MM.1S (cell line): ENCODE results near the gene NUP62.

Experiments
- DNase-seq: peaks from one replicate; pipeline ENCODE4 v3.0.0-alpha.2; 2015
- H2AFZ ChIP-seq: fragments of 300-600 bp; sonication (generic); 2 replicates; pipeline ENCODE4 v1.6.0; 2016; ENCODE audit warnings: antibody characterized with exemption, low read length
- H3F3A ChIP-seq: fragments of 300-600 bp; sonication (generic); 2 replicates; pipeline ENCODE4 v1.6.1; 2016; ENCODE audit warnings: mild to moderate bottlenecking, antibody characterized with exemption, low read length, moderate library complexity, mixed read lengths; ENCODE audit not compliant: insufficient read depth
- H3K27ac ChIP-seq: fragments of 300-600 bp; sonication (generic); 2 replicates; pipeline ENCODE4 v1.5.1; 2016; ENCODE audit warnings: mild to moderate bottlenecking, low read length
- H3K27me3 ChIP-seq: fragments of 300-600 bp; sonication (generic); replicated peaks from 2 replicates; pipeline ENCODE4 v1.6.0; 2016; ENCODE audit warnings: low read length; ENCODE audit not compliant: insufficient read depth
- H3K36me3 ChIP-seq: fragments of 300-600 bp; sonication (generic); replicated peaks from 2 replicates; pipeline ENCODE4 v1.6.1; 2016; ENCODE audit warnings: mild to moderate bottlenecking, low read length, mixed read lengths; ENCODE audit not compliant: insufficient read depth
- H3K4me1 ChIP-seq: fragments of 300-600 bp; sonication (generic); 2 replicates; pipeline ENCODE4 v1.6.1; 2016; ENCODE audit warnings: low read length, mixed read lengths
- H3K4me2 ChIP-seq: fragments of 300-600 bp; sonication (generic); 2 replicates; pipeline ENCODE4 v1.6.0; 2016; ENCODE audit warnings: low read depth, low read length
- H3K4me3 ChIP-seq: fragments of 300-600 bp; sonication (generic); 2 replicates; pipeline ENCODE4 v1.5.1; 2016; ENCODE audit warnings: low read length, mixed read lengths
- H3K79me2 ChIP-seq: fragments of 300-600 bp; sonication (generic); 2 replicates; pipeline ENCODE4 v1.6.1; 2016; ENCODE audit warnings: mixed run types, low read length, mixed read lengths
- H3K9ac ChIP-seq: fragments of 300-600 bp; sonication (generic); 2 replicates; pipeline ENCODE4 v1.6.1; 2016; ENCODE audit warnings: low read length, mixed read lengths
- H3K9me2 ChIP-seq: fragments of 300-600 bp; sonication (generic); replicated peaks from 2 replicates; pipeline ENCODE4 v1.6.1; 2016; ENCODE audit warnings: mild to moderate bottlenecking, low read length, mixed read lengths; ENCODE audit not compliant: insufficient read depth
- H3K9me3 ChIP-seq: fragments of 300-600 bp; sonication (generic); replicated peaks from 2 replicates; pipeline ENCODE4 v1.6.1; 2016; ENCODE audit warnings: mild to moderate bottlenecking, low read length, mixed read lengths; ENCODE audit not compliant: insufficient read depth
- H4K20me1 ChIP-seq: fragments of 300-600 bp; sonication (generic); 2 replicates; pipeline ENCODE4 v1.6.1; 2016; ENCODE audit warnings: mild to moderate bottlenecking, low read length, moderate library complexity, mixed read lengths; ENCODE audit not compliant: insufficient read depth
- EZH2 ChIP-seq: fragments of 300-600 bp; sonication (generic); optimal IDR thresholded peaks from 2 replicates; pipeline ENCODE3; 2017; ENCODE audit warnings: low read depth, mild to moderate bottlenecking, antibody characterized with exemption, low read length, mixed read lengths
- EZH2phosphoT487 ChIP-seq: fragments of 300-600 bp; sonication (generic); IDR thresholded peaks from 2 replicates; pipeline ENCODE4 v1.6.1; 2018; ENCODE audit warnings: antibody characterized with exemption, low read length
- TF ChIP-seq, protein P1 (sequence below): fragments of 300-600 bp; sonication (generic); IDR thresholded peaks from 2 replicates; pipeline ENCODE4 v1.5.1; 2016; ENCODE audit warnings: antibody characterized with exemption, low read length, mixed read lengths

Gene NUP62

GRCh38 chr19:49892716-49893115 lies 36.6 kb downstream of the NUP62 start:
- Histone ChIP-seq H3K4me3 (no peak overlapping the region), H3K4me1 (peaks cover 14% of the 10 kb centered on the region)

GRCh38 chr19:49891393-49891792 lies 37.9 kb downstream of the NUP62 start:
- peaks cover 3% of the 10 kb centered on the region; the same call in 1 of the 2 replicates for H3F3A ChIP-seq
- H3K79me2 ChIP-seq = no peaks in the 10 kb centered on the region
- peaks cover 5% of the 10 kb centered on the region; the same call in 1 of the 2 replicates for H3K27me3 ChIP-seq
- H2AFZ ChIP-seq = no peak overlapping the region
- no peak for DNase-seq
- no peak overlapping the region for H3K4me3 ChIP-seq
- H3K4me2 ChIP-seq = no peak overlapping the region
- no peaks in the 10 kb centered on the region for H3K36me3 ChIP-seq
- H3K9ac ChIP-seq = no peak overlapping the region
- no peaks in the 10 kb centered on the region for H3K9me3 ChIP-seq
- H3K9me2 ChIP-seq = no peaks in the 10 kb centered on the region
- H3K27ac ChIP-seq = no peak overlapping the region
- 0 out of 2 replicates have a peak, but pooled peaks cover 2% of the 10 kb centered on the region for H3K4me1 ChIP-seq
- TF ChIP-seq EZH2phosphoT487 = no peak
- TF ChIP-seq EZH2 = no peak
- TF ChIP-seq, protein P1, sequence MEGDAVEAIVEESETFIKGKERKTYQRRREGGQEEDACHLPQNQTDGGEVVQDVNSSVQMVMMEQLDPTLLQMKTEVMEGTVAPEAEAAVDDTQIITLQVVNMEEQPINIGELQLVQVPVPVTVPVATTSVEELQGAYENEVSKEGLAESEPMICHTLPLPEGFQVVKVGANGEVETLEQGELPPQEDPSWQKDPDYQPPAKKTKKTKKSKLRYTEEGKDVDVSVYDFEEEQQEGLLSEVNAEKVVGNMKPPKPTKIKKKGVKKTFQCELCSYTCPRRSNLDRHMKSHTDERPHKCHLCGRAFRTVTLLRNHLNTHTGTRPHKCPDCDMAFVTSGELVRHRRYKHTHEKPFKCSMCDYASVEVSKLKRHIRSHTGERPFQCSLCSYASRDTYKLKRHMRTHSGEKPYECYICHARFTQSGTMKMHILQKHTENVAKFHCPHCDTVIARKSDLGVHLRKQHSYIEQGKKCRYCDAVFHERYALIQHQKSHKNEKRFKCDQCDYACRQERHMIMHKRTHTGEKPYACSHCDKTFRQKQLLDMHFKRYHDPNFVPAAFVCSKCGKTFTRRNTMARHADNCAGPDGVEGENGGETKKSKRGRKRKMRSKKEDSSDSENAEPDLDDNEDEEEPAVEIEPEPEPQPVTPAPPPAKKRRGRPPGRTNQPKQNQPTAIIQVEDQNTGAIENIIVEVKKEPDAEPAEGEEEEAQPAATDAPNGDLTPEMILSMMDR = no peak
- no peaks in the 10 kb centered on the region for H4K20me1 ChIP-seq

More at GRCh38 chr19:49892716-49893115, 36.6 kb downstream of the NUP62 start:
- TF ChIP-seq, protein P1 = no peak
- no peak for TF ChIP-seq EZH2
- TF ChIP-seq EZH2phosphoT487 = no peak
- H3K9me2 ChIP-seq = no peaks in the 10 kb centered on the region
- no peaks in the 10 kb centered on the region for H4K20me1 ChIP-seq
- H3K27me3 ChIP-seq = peaks cover 5% of the 10 kb centered on the region; the same call in 1 of the 2 replicates
- H3F3A ChIP-seq = peaks cover 16% of the 10 kb centered on the region; the same call in 1 of the 2 replicates
- H3K4me2 ChIP-seq = no peak overlapping the region
- H3K27ac ChIP-seq = no peak overlapping the region
- H3K79me2 ChIP-seq = no peaks in the 10 kb centered on the region
- no peak overlapping the region for H3K9ac ChIP-seq
- DNase-seq = no peak
- no peaks in the 10 kb centered on the region for H3K9me3 ChIP-seq
- no peak overlapping the region for H2AFZ ChIP-seq
- no peaks in the 10 kb centered on the region for H3K36me3 ChIP-seq

DNA sequence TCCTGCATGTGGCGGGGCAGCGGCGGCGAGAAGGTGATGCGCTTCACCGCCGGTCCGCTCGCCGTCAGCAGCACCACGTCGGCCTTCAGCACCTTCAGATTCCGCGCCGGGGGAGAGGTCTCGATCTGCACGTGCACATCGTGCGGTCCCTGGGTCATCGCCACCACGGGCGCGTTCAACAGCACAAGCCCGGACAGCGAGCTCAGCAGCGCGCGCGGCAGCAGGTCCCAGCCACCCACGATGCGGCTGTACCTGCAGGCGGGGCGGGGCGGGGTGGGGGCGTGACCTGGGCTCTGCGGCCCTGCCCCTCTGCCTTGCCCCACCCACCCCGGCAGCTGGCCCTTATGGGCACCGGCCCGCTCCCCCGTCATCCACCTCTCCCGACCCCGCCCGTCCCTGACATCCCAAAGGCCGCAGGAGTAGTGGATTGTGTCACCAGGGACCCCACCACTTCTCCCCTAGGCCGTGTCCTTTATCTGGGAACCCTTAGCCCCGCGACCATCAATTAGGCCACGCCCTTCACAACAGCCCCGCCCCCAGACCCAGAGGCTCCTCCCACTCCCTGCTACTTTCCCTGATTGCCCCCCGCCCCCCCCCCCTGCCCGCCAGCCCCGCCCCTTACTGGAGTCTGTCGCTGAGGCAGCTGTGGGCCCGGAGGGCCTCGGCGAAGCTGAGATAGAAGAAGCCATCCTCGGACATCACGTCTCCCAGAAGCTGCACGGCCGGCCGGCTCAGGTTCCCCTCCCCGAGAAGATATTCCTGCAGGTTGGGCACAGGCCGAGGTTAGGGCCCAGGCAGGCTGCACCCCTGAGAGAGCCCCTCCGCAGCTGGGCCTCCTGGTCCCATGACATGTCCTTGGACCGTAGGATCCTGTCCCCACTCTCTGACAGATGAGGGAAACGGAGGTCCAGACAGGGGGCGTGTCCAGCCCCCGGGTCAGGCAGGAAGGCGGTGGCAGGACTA lies 38.7 kb downstream of the NUP62 start:
- Histone ChIP-seq H3K36me3 (no peaks in the 10 kb centered on the region), H3K4me1 (no peaks in the 10 kb centered on the region), H3K4me3 (peak overlapping the region; percentile 54), H3K27ac (peak overlapping the region; percentile 13; the same call in 1 of the 2 replicates), H3K79me2 (no peaks in the 10 kb centered on the region), H3K27me3 (peaks cover 5% of the 10 kb centered on the region; the same call in 1 of the 2 replicates), H4K20me1 (no peaks in the 10 kb centered on the region), H3K4me2 (peak overlapping the region; percentile 88), H3K9ac (peak overlapping the region; percentile 23; the same call in 1 of the 2 replicates), H3K9me3 (no peaks in the 10 kb centered on the region), H2AFZ (peak overlapping the region; percentile 69), H3K9me2 (no peaks in the 10 kb centered on the region), H3F3A (no peaks in the 10 kb centered on the region)
- peak; percentile 56 for DNase-seq
- TF ChIP-seq EZH2 (no peak), EZH2phosphoT487 (no peak)
- TF ChIP-seq, protein P1 = no peak
